HepG2 (cell line): Measurements from ENCODE around the gene TBC1D24. TPM values are rescaled to one million over a fixed set of nuclear protein-coding genes. Genes with fewer than 3 reads are reported as not detected.

Experiments
- ADNP ChIP-seq: sonication (generic); formaldehyde crosslinking; IDR thresholded peaks from 2 replicates; pipeline ENCODE4 v1.4.0; 2020; ENCODE audit warnings: missing genetic modification reagents
- ARNT2 ChIP-seq: sonication (generic); formaldehyde crosslinking; IDR thresholded peaks from 2 replicates; pipeline ENCODE4 v1.8.0; 2022; ENCODE audit warnings: mild to moderate bottlenecking, low read depth, missing genetic modification reagents, moderate library complexity
- HNRNPK ChIP-seq: fragments of 200-400 bp; formaldehyde crosslinking; IDR thresholded peaks from 2 replicates; pipeline ENCODE4 v1.6.1; 2018; ENCODE audit warnings: low read length, low read depth, moderate library complexity, mild to moderate bottlenecking; ENCODE audit not compliant: poor library complexity, severe bottlenecking
- HOXA7 ChIP-seq: sonication (generic); formaldehyde crosslinking; IDR thresholded peaks from 2 replicates; pipeline ENCODE4 v1.8.1; 2022; ENCODE audit warnings: mild to moderate bottlenecking, missing genetic modification reagents, moderate library complexity
- JUNB ChIP-seq: sonication (generic); formaldehyde crosslinking; IDR thresholded peaks from 2 replicates; pipeline ENCODE4 v1.8.0; 2022; ENCODE audit warnings: missing genetic modification reagents, mild to moderate bottlenecking, borderline replicate concordance
- LCORL ChIP-seq, 2 experiments: fragments of 450-650 bp in 1 of 2; sonication (generic) in 1 of 2; formaldehyde crosslinking in 1 of 2; IDR thresholded peaks; 2 replicates each; pipeline versions ENCODE4 v1.5.0 to v1.6.1; 2017 to 2020; ENCODE audit warnings: antibody characterized with exemption in 1 of 2, missing genetic modification reagents in 1 of 2
- MIER2 ChIP-seq: IDR thresholded peaks from 2 replicates; pipeline ENCODE4 v1.6.1; 2016; ENCODE audit warnings: missing biosample characterization, missing genetic modification reagents
- NAIF1 ChIP-seq: sonication (generic); formaldehyde crosslinking; IDR thresholded peaks from 2 replicates; pipeline ENCODE4 v1.5.0; 2020; ENCODE audit warnings: mild to moderate bottlenecking, missing genetic modification reagents, borderline replicate concordance
- POLR2AphosphoS5 ChIP-seq: IDR thresholded peaks from 2 replicates; pipeline ENCODE4 v1.6.1; 2012; ENCODE audit warnings: low read depth, low read length
- POLR2G ChIP-seq: fragments of 200-400 bp; formaldehyde crosslinking; IDR thresholded peaks from 2 replicates; pipeline ENCODE4 v1.6.1; 2018; ENCODE audit warnings: mild to moderate bottlenecking, low read depth, low read length, moderate library complexity
- RFX3 ChIP-seq: IDR thresholded peaks from 2 replicates; pipeline ENCODE4 v1.6.1; 2016; ENCODE audit warnings: missing biosample characterization, missing genetic modification reagents
- SPEN ChIP-seq: sonication (generic); formaldehyde crosslinking; IDR thresholded peaks from 2 replicates; pipeline ENCODE4 v1.5.1; 2020; ENCODE audit warnings: low read depth, mild to moderate bottlenecking, missing genetic modification reagents
- SRSF4 ChIP-seq: fragments of 200-400 bp; formaldehyde crosslinking; IDR thresholded peaks from one replicate; pipeline ENCODE4 v1.6.1; 2018; ENCODE audit warnings: mild to moderate bottlenecking, low read depth, low read length, moderate library complexity; ENCODE audit not compliant: poor library complexity, severe bottlenecking
- STAG1 ChIP-seq: sonication (generic); formaldehyde crosslinking; IDR thresholded peaks from 2 replicates; pipeline ENCODE4 v1.4.0; 2020; ENCODE audit warnings: missing genetic modification reagents
- TOPORS ChIP-seq: sonication (generic); formaldehyde crosslinking; IDR thresholded peaks from 2 replicates; pipeline ENCODE4 v1.8.0; 2023; ENCODE audit warnings: mild to moderate bottlenecking, missing genetic modification reagents
- ZBTB21 ChIP-seq: sonication (generic); formaldehyde crosslinking; IDR thresholded peaks from 2 replicates; pipeline ENCODE4 v1.4.0; 2020; ENCODE audit warnings: missing genetic modification reagents
- ZKSCAN1 ChIP-seq: fragments of 150-350 bp; IDR thresholded peaks from 2 replicates; pipeline ENCODE4 v1.6.1; 2014; ENCODE audit warnings: low read length
- ZNF256 ChIP-seq: sonication (generic); formaldehyde crosslinking; conservative IDR thresholded peaks from 2 replicates; pipeline ENCODE4 v1.4.0; 2020; ENCODE audit warnings: missing genetic modification reagents
- ZNF3 ChIP-seq: IDR thresholded peaks from 2 replicates; pipeline ENCODE4 v1.7.0; 2017; ENCODE audit warnings: inconsistent platforms
- ZNF33B ChIP-seq: sonication (generic); formaldehyde crosslinking; IDR thresholded peaks from 2 replicates; pipeline ENCODE4 v1.5.1; 2020; ENCODE audit warnings: mild to moderate bottlenecking, missing genetic modification reagents
- ZNF414 ChIP-seq: sonication (generic); formaldehyde crosslinking; IDR thresholded peaks from 2 replicates; pipeline ENCODE4 v1.5.0; 2020; ENCODE audit warnings: missing genetic modification reagents
- ZNF441 ChIP-seq: sonication (generic); formaldehyde crosslinking; IDR thresholded peaks from 2 replicates; pipeline ENCODE4 v1.7.0; 2021; ENCODE audit warnings: missing genetic modification reagents, borderline replicate concordance
- ZNF484 ChIP-seq: sonication (generic); formaldehyde crosslinking; IDR thresholded peaks from 2 replicates; pipeline ENCODE4 v1.5.1; 2020; ENCODE audit warnings: mild to moderate bottlenecking, low read depth, missing genetic modification reagents, borderline replicate concordance
- ZNF704 ChIP-seq: sonication (generic); formaldehyde crosslinking; IDR thresholded peaks from 2 replicates; pipeline ENCODE4 v1.8.1; 2023; ENCODE audit warnings: mild to moderate bottlenecking, inconsistent platforms, moderate library complexity, missing genetic modification reagents, borderline replicate concordance
- ZNF761 ChIP-seq: sonication (generic); formaldehyde crosslinking; conservative IDR thresholded peaks from 2 replicates; pipeline ENCODE4 v1.4.0; 2020; ENCODE audit warnings: mild to moderate bottlenecking, missing genetic modification reagents
- ZSCAN12 ChIP-seq: sonication (generic); formaldehyde crosslinking; IDR thresholded peaks from 2 replicates; pipeline ENCODE4 v1.9.0; 2021; ENCODE audit warnings: mild to moderate bottlenecking, missing genetic modification reagents
- polyA plus RNA-seq, 8 experiments: library from polyadenylated mRNA; depleted of rRNA in 3 of 8; stranded (reverse) in 7 of 8; unstranded in 1 of 8; fragments of >200 nt; fragmentation: Illumina TruSeq in 4 of 8; extraction: Trizol in 4 of 8; gene quantifications; 2 replicates each; pipeline versions ENCODE4 v1.2.1 to v1.2.3, GENCODE V29; 2011 to 2016; ENCODE audit warnings: low read depth in 4 of 8, missing spikeins in 1 of 8, mixed read lengths in 1 of 8; ENCODE audit not compliant: insufficient read depth in 1 of 8
- total RNA-seq, 5 experiments: library from RNA; depleted of rRNA; stranded (reverse); fragments of >200 nt; fragmentation: Illumina TruSeq; extraction: Trizol; gene quantifications; 2 replicates each; pipeline ENCODE4 v1.2.3, GENCODE V29; 2016; ENCODE audit warnings: low read depth in 1 of 5
- TF ChIP-seq, protein P1 (sequence below): sonication (generic); formaldehyde crosslinking; IDR thresholded peaks from 2 replicates; pipeline ENCODE4 v1.5.1; 2020; ENCODE audit warnings: missing genetic modification reagents, mild to moderate bottlenecking, borderline replicate concordance

TBC1D24 gene
- total and polyA plus RNA-seq, 2 of the 13 experiments (the other 11 are each of a cell fraction or from before 2014, with no cell fraction given), result 7.7 to 13.7 TPM

DNA sequence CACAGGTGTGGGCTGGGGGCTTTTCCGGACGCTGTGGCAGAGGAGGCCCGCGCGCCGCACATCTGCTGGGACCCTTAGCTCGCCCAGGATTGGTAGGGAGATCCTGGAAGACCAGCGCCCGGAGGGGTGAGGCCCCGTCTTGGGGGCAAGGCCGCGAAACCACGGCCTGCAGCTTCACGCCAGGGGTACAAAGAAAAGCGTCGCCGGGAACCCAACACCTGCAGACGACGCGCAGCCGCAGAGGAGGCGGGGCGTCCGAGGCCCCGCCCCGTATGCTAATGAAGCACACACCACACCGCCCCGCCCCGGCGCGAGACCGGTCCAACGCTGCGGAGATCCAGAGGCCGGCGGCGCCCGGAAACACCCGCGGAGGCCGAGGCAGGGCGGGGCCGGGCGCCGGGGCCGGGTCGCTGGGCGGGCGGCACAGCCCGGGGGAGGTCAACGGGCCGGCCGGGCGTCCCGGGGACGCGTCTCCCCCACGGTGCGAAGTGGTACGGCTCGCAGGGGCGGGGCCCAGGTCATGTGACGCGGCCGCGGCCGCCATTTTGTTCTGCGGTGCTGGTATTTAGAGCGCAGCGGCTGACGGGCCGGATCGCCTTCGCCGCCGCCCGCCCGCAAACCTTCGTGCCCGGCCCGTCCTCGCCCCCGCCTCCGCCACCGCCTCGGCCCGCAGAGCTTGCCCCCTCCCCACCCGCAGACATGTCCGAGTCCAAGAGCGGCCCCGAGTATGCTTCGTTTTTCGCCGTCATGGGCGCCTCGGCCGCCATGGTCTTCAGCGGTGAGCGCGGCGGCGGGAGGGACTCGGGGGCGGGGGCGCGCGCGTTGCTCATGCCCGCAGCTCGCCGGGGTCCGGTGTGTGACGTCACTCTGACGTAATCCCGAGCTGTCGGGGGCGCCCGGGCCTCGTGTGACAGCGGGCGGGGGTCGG, 38.7 kb downstream of the TBC1D24 start, which contains the start of gene ATP6V0C (continued):
- TF ChIP-seq LCORL (IDR thresholded peaks at IDR 0.05) (no peak), LCORL (CRISPR knock-in tag; IDR thresholded peaks at IDR 0.05) (no peak), ZNF414 (CRISPR knock-in tag) (no peak), MIER2 (no peak), ADNP (CRISPR knock-in tag) (no peak), SRSF4 (no peak), RFX3 (no peak), STAG1 (no peak), ZNF256 (CRISPR knock-in tag) (no peak), NAIF1 (no peak), POLR2AphosphoS5 (peak; percentile 63; the same call in 1 of the 2 replicates), HOXA7 (CRISPR knock-in tag) (no peak), HNRNPK (peak; percentile 1), TOPORS (CRISPR knock-in tag) (no peak), ZNF3 (CRISPR knock-in tag) (no peak), ZNF704 (CRISPR knock-in tag) (0 out of 2 replicates have a peak, but pooled peaks have one; percentile 14), ZSCAN12 (CRISPR knock-in tag) (no peak), SPEN (CRISPR knock-in tag) (peak; percentile 53), ZBTB21 (peak; percentile 92), ARNT2 (CRISPR knock-in tag) (peak; percentile 69), ZNF441 (CRISPR knock-in tag) (0 out of 2 replicates have a peak, but pooled peaks have one; percentile 18), JUNB (CRISPR knock-in tag) (no peak), ZNF761 (CRISPR knock-in tag) (no peak), ZNF33B (CRISPR knock-in tag) (no peak), ZNF484 (CRISPR knock-in tag) (no peak), POLR2G (peak; percentile 79), ZKSCAN1 (no peak)
- TF ChIP-seq, protein P1, sequence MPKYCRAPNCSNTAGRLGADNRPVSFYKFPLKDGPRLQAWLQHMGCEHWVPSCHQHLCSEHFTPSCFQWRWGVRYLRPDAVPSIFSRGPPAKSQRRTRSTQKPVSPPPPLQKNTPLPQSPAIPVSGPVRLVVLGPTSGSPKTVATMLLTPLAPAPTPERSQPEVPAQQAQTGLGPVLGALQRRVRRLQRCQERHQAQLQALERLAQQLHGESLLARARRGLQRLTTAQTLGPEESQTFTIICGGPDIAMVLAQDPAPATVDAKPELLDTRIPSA (CRISPR knock-in tag), result no peak
